Naive thymus-derived CD4-positive, alpha-beta T cell (primary cell): ENCODE results near the gene CDH12. TPM values are rescaled to one million over a fixed set of nuclear protein-coding genes. Genes with fewer than 3 reads are reported as not detected.

ENCODE experiments used
- ATAC-seq: fragments of 150-1000 bp; cut with Tn5 transposase; 2 replicates; pipeline ENCODE4 v1.10.0; 2021; ENCODE audit warnings: mild to moderate bottlenecking, moderate library complexity
- CTCF ChIA-PET: fragments of 350-600 bp; sonication (Branson Sonifier 250); formaldehyde crosslinking; loops from one replicate; lab custom pipeline; 2021; ENCODE audit warnings: antibody characterized with exemption; lab: Charles Lee
- POLR2A ChIA-PET: fragments of 350-600 bp; sonication (Branson Sonifier 250); formaldehyde crosslinking; loops from one replicate; lab custom pipeline; 2021; ENCODE audit warnings: antibody characterized with exemption, inconsistent platforms; lab: Charles Lee
- DNase-seq, 9 donors: peaks; one replicate each; pipeline versions ENCODE4 v3.0.0 to v3.0.0-alpha.2; 2020 to 2022; ENCODE audit warnings: mixed read lengths in 1 of 9
- H3K27ac ChIP-seq: one replicate; pipeline ENCODE4 v1.7.0; 2013; ENCODE audit warnings: mild to moderate bottlenecking, low read depth, low read length, moderate library complexity
- H3K27me3 ChIP-seq, 2 donors: one replicate each; pipeline ENCODE4 v1.7.0; 2013; ENCODE audit warnings: low read length in 2 of 2, mild to moderate bottlenecking in 2 of 2, moderate library complexity in 2 of 2; ENCODE audit not compliant: control insufficient read depth in 2 of 2, insufficient read depth in 2 of 2
- H3K36me3 ChIP-seq, 3 experiments: 1 replicate in 2 of 3; 2 replicates in 1 of 3; pipeline ENCODE4 v1.7.0; 2013; ENCODE audit warnings: low read length in 3 of 3, mild to moderate bottlenecking in 3 of 3, moderate library complexity in 1 of 3; ENCODE audit not compliant: insufficient read depth in 3 of 3, control insufficient read depth in 2 of 3
- H3K4me1 ChIP-seq, 2 donors: one replicate each; pipeline ENCODE4 v1.7.0; 2013; ENCODE audit warnings: low read length in 2 of 2, mild to moderate bottlenecking in 2 of 2, moderate library complexity in 1 of 2; ENCODE audit not compliant: control insufficient read depth in 2 of 2, insufficient read depth in 2 of 2
- H3K4me3 ChIP-seq: 2 replicates; pipeline ENCODE4 v1.7.0; 2013; ENCODE audit warnings: mild to moderate bottlenecking, low read length
- H3K9me3 ChIP-seq, 3 experiments: 1 replicate in 2 of 3; 2 replicates in 1 of 3; pipeline ENCODE4 v1.7.0; 2013; ENCODE audit warnings: low read length in 3 of 3; ENCODE audit not compliant: control insufficient read depth in 2 of 3
- H3K27ac Mint-ChIP-seq, 9 donors: one replicate each; pipeline ENCODE4 v1.8.0; 2020 to 2022; ENCODE audit warnings: mixed read lengths in 9 of 9, mild to moderate bottlenecking in 8 of 9, moderate library complexity in 5 of 9, inconsistent platforms in 2 of 9
- H3K27me3 Mint-ChIP-seq, 5 donors: one replicate each; pipeline ENCODE4 v1.8.0; 2021 to 2022; ENCODE audit warnings: mixed read lengths in 5 of 5, mild to moderate bottlenecking in 1 of 5
- H3K36me3 Mint-ChIP-seq, 5 donors: one replicate each; pipeline ENCODE4 v1.8.0; 2020 to 2022; ENCODE audit warnings: mixed read lengths in 5 of 5, mild to moderate bottlenecking in 3 of 5, inconsistent platforms in 1 of 5
- H3K4me1 Mint-ChIP-seq, 7 donors: one replicate each; pipeline ENCODE4 v1.8.0; 2020 to 2022; ENCODE audit warnings: mixed read lengths in 7 of 7, mild to moderate bottlenecking in 3 of 7, inconsistent platforms in 1 of 7
- H3K4me3 Mint-ChIP-seq, 10 donors: one replicate each; pipeline ENCODE4 v1.8.0; 2020 to 2022; ENCODE audit warnings: mild to moderate bottlenecking in 10 of 10, mixed read lengths in 10 of 10, moderate library complexity in 6 of 10, inconsistent platforms in 2 of 10
- H3K9me3 Mint-ChIP-seq, 11 donors: one replicate each; pipeline ENCODE4 v1.8.0; 2020 to 2022; ENCODE audit warnings: mixed read lengths in 11 of 11, mild to moderate bottlenecking in 4 of 11, inconsistent platforms in 1 of 11, moderate library complexity in 1 of 11
- intact Hi-C, 2 donors: fragments of 100-400 bp; cut with micrococcal nuclease; formaldehyde crosslinking; loops; one replicate each; pipeline ENCODE4 v1.15.1; 2023
- polyA plus RNA-seq, 2 donors: library from polyadenylated mRNA; unstranded; fragments of 300-500 nt; fragmentation: Illumina TruSeq; gene quantifications; one replicate each; pipeline ENCODE4 v1.2.3, GENCODE V29; 2021
- total RNA-seq, 6 experiments: library from RNA in 5 of 6; stranded (reverse) in 5 of 6; gene quantifications; 1 replicate in 5 of 6; 2 replicates in 1 of 6; pipeline ENCODE4 v1.2.3 and lab custom pipeline; 2021 to 2026

CDH12 gene
- total and polyA plus RNA-seq, 7 experiments from 2014 or later, result not detected

DNA sequence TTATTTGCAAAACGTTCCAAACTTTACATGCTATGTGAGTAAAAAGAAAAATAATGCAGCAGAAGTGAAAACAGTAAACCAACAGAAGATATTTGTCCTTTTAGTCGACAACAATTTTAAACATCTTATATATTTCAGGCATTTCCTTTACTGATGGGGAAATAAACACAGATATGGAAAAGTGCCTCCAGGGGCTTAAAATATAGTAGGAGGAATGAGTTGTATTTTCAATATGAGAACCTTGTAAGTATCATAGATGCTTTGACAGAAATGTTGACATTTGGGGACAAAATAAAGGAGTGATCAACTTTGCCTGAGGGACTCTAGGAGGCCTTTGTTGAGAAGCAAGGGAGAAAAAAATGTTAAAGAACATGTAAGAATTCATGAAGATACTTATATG, 1043.5 kb downstream of the CDH12 start:
- Histone ChIP-seq H3K4me3 (no peak overlapping the region), H3K36me3 (no peaks in the 10 kb centered on the region), H3K27ac (no peak overlapping the region), H3K9me3 (no peaks in the 10 kb centered on the region), H3K4me1 (no peaks in the 10 kb centered on the region), H3K27me3 (no peaks in the 10 kb centered on the region)
- H3K27me3 Mint-ChIP-seq, result no peaks in the 10 kb centered on the region
- no peak for ATAC-seq
- H3K36me3 Mint-ChIP-seq, result no peaks in the 10 kb centered on the region
- no peak overlapping the region for H3K4me3 Mint-ChIP-seq
- H3K9me3 Mint-ChIP-seq, result peaks cover 0 to 18% (median 0%) of the 10 kb centered on the region in 11 donors
- CTCF ChIA-PET, result no interaction called here
- intact Hi-C loops, result no loop called here
- no peaks in the 10 kb centered on the region for H3K4me1 Mint-ChIP-seq
- no peak overlapping the region for H3K27ac Mint-ChIP-seq
- POLR2A ChIA-PET, result no interaction called here
- DNase-seq, result no peak

DNA sequence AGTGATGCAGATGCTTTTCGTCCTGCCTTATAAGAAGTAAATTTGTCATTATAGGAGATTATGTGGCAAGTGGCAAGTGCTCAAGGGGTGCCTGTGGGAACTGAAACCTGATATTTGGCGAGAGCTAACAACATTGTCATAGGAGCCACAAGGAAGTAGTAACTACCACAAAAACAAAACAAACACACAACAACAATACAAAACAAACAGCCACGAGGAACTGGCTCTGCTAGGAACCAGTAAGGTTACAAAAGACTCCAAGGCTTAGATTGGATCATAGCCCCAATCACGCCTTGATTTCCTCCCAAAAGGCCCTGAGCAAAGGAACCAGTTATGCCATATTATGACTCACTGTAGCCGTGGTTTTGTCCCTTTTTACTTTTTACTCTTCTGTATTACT, 1045.2 kb downstream of the CDH12 start:
- Mint-ChIP-seq H3K27me3 (no peaks in the 10 kb centered on the region), H3K4me3 (no peak overlapping the region), H3K4me1 (no peaks in the 10 kb centered on the region), H3K27ac (no peak overlapping the region), H3K9me3 (peaks cover 0 to 13% (median 0%) of the 10 kb centered on the region in 11 donors), H3K36me3 (no peaks in the 10 kb centered on the region)
- CTCF ChIA-PET, result no interaction called here
- intact Hi-C loops, result no loop called here
- Histone ChIP-seq H3K27ac (no peak overlapping the region), H3K9me3 (no peaks in the 10 kb centered on the region), H3K27me3 (no peaks in the 10 kb centered on the region), H3K36me3 (no peaks in the 10 kb centered on the region), H3K4me3 (no peak overlapping the region), H3K4me1 (no peaks in the 10 kb centered on the region)
- POLR2A ChIA-PET, result no interaction called here
- no peak for DNase-seq
- ATAC-seq, result peak; percentile 31

DNA sequence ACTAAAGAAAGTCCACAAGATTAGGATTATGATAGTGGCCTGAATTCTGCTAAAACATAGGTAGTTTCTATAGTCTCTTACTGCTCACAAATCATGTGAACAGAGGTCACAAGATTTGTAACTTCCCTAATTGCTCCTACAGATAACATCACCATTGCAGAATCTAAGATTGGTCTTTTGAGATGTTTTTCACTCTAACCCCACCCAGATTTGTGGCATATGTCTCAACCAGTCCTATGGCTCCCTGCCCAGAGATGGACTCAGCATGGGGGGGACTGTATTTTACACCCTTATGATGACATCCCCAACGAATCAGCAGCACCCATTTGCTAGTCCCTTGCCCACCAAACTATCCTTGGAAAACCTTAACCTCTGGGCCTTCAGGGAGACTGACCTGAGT, 1046.2 kb downstream of the CDH12 start:
- Histone ChIP-seq H3K27ac (no peak overlapping the region), H3K4me1 (no peaks in the 10 kb centered on the region), H3K27me3 (no peaks in the 10 kb centered on the region), H3K36me3 (no peaks in the 10 kb centered on the region), H3K4me3 (no peak overlapping the region), H3K9me3 (no peaks in the 10 kb centered on the region)
- ChIA-PET CTCF (no interaction called here), POLR2A (no interaction called here)
- intact Hi-C loops, result no loop called here
- Mint-ChIP-seq H3K4me3 (no peak overlapping the region), H3K27ac (no peak overlapping the region), H3K9me3 (peaks cover 0 to 13% (median 0%) of the 10 kb centered on the region in 11 donors), H3K27me3 (no peaks in the 10 kb centered on the region), H3K36me3 (no peaks in the 10 kb centered on the region), H3K4me1 (no peaks in the 10 kb centered on the region)
- DNase-seq (no peak), ATAC-seq (peak; percentile 61)

DNA sequence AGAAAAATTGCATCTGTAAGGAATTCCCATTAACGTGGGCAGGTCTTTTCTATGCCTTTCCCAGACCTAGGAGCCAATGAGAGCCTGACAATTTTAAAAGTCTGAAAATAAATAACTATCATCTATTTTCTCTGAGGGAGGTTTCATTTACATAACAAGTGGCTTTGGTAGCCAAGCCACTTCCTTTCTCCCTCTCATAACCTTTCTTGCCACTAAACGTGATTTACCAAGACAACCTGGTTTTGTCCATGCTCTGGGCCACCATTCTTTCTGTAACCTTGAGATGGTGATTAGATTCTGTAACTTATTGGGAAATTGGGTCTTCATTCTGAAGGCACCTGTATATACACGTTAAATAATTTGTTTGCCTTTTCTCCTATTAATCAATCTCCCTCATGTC, 1046.9 kb downstream of the CDH12 start:
- ATAC-seq (no peak), DNase-seq (no peak)
- no peak overlapping the region for H3K4me3 ChIP-seq
- intact Hi-C loops, result no loop called here
- no peaks in the 10 kb centered on the region for H3K4me1 ChIP-seq
- H3K36me3 Mint-ChIP-seq, result no peaks in the 10 kb centered on the region
- no peak overlapping the region for H3K27ac Mint-ChIP-seq
- no peaks in the 10 kb centered on the region for H3K27me3 Mint-ChIP-seq
- H3K9me3 ChIP-seq, result no peaks in the 10 kb centered on the region
- H3K27me3 ChIP-seq, result no peaks in the 10 kb centered on the region
- H3K9me3 Mint-ChIP-seq, result peaks cover 0 to 13% (median 0%) of the 10 kb centered on the region in 11 donors
- POLR2A ChIA-PET, result no interaction called here
- no peaks in the 10 kb centered on the region for H3K4me1 Mint-ChIP-seq
- CTCF ChIA-PET, result no interaction called here
- H3K36me3 ChIP-seq, result no peaks in the 10 kb centered on the region
- no peak overlapping the region for H3K4me3 Mint-ChIP-seq
- H3K27ac ChIP-seq, result no peak overlapping the region

DNA sequence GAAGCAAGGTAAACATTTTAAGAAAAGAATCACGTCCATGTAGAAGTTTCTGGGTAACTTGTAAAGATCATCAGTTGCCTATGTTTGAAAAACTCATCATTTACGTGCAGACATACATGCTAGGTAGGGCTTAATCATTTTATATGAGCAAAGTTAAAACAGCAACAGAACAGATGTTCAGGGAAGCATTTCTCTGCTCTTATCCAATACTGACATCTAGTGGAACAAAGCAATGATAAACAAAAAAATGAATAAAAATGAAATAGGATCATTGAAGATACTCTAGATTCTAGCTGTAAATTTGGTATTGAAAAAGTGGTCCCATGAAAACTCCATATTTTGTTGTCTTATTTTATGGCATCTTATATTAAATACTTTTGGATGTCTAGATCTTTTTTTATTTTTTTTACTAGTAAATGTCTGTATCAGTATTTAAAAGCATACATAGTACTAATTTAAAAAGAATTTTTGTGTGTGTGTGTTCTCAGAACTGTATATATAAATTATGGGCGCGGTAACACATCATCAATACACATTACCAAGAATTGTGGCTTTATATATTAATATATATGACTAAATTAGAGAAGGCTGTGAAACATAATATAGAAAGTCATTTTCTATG, 1050.2 kb downstream of the CDH12 start:
- no peaks in the 10 kb centered on the region for H3K27me3 ChIP-seq
- H3K36me3 ChIP-seq, result no peaks in the 10 kb centered on the region
- Mint-ChIP-seq H3K27me3 (no peaks in the 10 kb centered on the region), H3K9me3 (peaks cover 0 to 21% (median under 1%) of the 10 kb centered on the region in 11 donors), H3K36me3 (no peaks in the 10 kb centered on the region), H3K4me1 (no peaks in the 10 kb centered on the region), H3K27ac (no peak overlapping the region), H3K4me3 (no peak overlapping the region)
- H3K9me3 ChIP-seq, result no peaks in the 10 kb centered on the region
- CTCF ChIA-PET, result no interaction called here
- intact Hi-C loops, result no loop called here
- DNase-seq (no peak), ATAC-seq (no peak)
- H3K4me3 ChIP-seq, result no peak overlapping the region
- POLR2A ChIA-PET, result no interaction called here
- no peak overlapping the region for H3K27ac ChIP-seq
- no peaks in the 10 kb centered on the region for H3K4me1 ChIP-seq

DNA sequence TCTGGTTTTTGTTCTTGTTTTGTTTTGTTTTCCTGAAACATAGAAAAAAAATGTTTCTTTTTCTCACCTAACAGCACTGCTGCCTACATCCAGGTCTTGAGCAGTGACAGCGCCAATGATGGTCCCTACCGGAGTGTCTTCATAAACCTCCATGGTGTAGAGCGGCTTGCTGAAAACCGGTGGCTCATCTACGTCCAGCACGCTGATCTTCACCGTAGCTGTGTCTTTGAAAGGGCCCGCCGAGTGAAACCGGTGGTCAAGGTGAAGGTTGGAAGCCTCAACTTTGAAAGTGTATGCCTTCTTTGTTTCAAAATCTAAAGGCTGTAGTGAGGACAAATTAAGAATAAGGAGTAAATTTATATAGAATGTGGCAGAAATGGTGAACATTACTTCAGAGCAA, 1051.0 kb downstream of the CDH12 start:
- DNase-seq (no peak), ATAC-seq (no peak)
- H3K4me3 ChIP-seq, result no peak overlapping the region
- no peaks in the 10 kb centered on the region for H3K36me3 Mint-ChIP-seq
- no peak overlapping the region for H3K27ac Mint-ChIP-seq
- no peak overlapping the region for H3K27ac ChIP-seq
- POLR2A ChIA-PET, result no interaction called here
- peaks cover 0 to 21% (median 4%) of the 10 kb centered on the region in 11 donors for H3K9me3 Mint-ChIP-seq
- CTCF ChIA-PET, result no interaction called here
- no peaks in the 10 kb centered on the region for H3K4me1 Mint-ChIP-seq
- no peaks in the 10 kb centered on the region for H3K36me3 ChIP-seq
- H3K27me3 ChIP-seq, result no peaks in the 10 kb centered on the region
- H3K4me3 Mint-ChIP-seq, result no peak overlapping the region
- no peaks in the 10 kb centered on the region for H3K9me3 ChIP-seq
- no peaks in the 10 kb centered on the region for H3K4me1 ChIP-seq
- no peaks in the 10 kb centered on the region for H3K27me3 Mint-ChIP-seq
- intact Hi-C loops, result no loop called here

DNA sequence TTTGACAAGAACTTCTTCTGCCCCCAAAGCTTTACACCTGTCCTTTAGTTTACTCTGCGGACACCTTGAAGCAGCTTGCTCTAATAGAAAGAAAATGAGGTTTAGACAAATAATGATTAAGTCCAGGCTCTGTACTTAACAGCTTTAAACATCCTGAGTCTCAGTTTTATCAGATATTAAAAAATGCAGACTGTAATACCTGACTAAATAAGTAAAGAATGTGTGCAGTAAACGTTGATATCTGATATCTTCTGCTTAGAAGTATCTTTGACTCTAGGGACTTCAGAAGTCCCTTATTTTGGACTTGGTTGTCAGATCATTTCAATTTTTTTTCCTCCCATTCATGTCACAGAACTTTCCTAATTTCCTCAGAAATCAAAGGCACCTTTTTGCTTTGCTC, 1060.4 kb downstream of the CDH12 start:
- POLR2A ChIA-PET, result no interaction called here
- Mint-ChIP-seq H3K36me3 (no peaks in the 10 kb centered on the region), H3K9me3 (peaks cover 0 to 9% (median 1%) of the 10 kb centered on the region in 11 donors), H3K4me3 (no peak overlapping the region), H3K27me3 (no peaks in the 10 kb centered on the region), H3K27ac (no peak overlapping the region), H3K4me1 (no peaks in the 10 kb centered on the region)
- Histone ChIP-seq H3K36me3 (no peaks in the 10 kb centered on the region), H3K9me3 (no peaks in the 10 kb centered on the region), H3K4me3 (no peak overlapping the region), H3K27ac (no peak overlapping the region), H3K4me1 (no peaks in the 10 kb centered on the region), H3K27me3 (no peaks in the 10 kb centered on the region)
- intact Hi-C loops, result no loop called here
- ATAC-seq (no peak), DNase-seq (no peak)
- CTCF ChIA-PET, result no interaction called here
